ENCODE data around the gene PRKCH. TPM values are rescaled to one million over a fixed set of nuclear protein-coding genes. Genes with fewer than 3 reads are reported as not detected.

PRKCH gene
- polyA plus RNA-seq, 3 donors from 2014 or later, result 231 to 451 (median 335) TPM

GRCh38 chr14:61332658-61333029, 11.3 kb downstream of the PRKCH start:
- H3K36me3 Mint-ChIP-seq, result peaks cover 3 to 16% (median 16%) of the 10 kb centered on the region in 3 donors
- H3K27me3 Mint-ChIP-seq (ENCODE audit: low read depth in 3 of 3), result peaks cover 0 to 33% (median 23%) of the 10 kb centered on the region in 3 donors
- H3K9me3 Mint-ChIP-seq, result no peaks in the 10 kb centered on the region
- H3K4me1 Mint-ChIP-seq, result peaks cover 92 to 100% of the 10 kb centered on the region in 2 donors
- DNase-seq, result peak in 1 of 3 donors; percentile 39
- H3K4me3 Mint-ChIP-seq, result peak overlapping the region; percentile 73 to 90 (median 86)
- peak overlapping the region; percentile 94 to 99 (median 97) for H3K27ac Mint-ChIP-seq

GRCh38 chr14:61333087-61333486, 11.7 kb downstream of the PRKCH start:
- Mint-ChIP-seq H3K4me1 (peaks cover 94 to 100% of the 10 kb centered on the region in 2 donors), H3K27me3 (ENCODE audit: low read depth in 3 of 3) (peaks cover 0 to 36% (median 23%) of the 10 kb centered on the region in 3 donors), H3K36me3 (peaks cover 3 to 19% (median 16%) of the 10 kb centered on the region in 3 donors), H3K9me3 (no peaks in the 10 kb centered on the region), H3K27ac (peak overlapping the region; percentile 94 to 99 (median 97)), H3K4me3 (peak overlapping the region; percentile 73 to 90 (median 86))
- no peak for DNase-seq

GRCh38 chr14:61334197-61334701, 12.9 kb downstream of the PRKCH start:
- H3K27ac Mint-ChIP-seq, result peak overlapping the region; percentile 94 to 99 (median 97)
- H3K9me3 Mint-ChIP-seq, result no peaks in the 10 kb centered on the region
- H3K4me3 Mint-ChIP-seq, result peak overlapping the region; percentile 73 to 90 (median 86)
- peaks cover 94 to 100% of the 10 kb centered on the region in 2 donors for H3K4me1 Mint-ChIP-seq
- peaks cover 0 to 15% (median 11%) of the 10 kb centered on the region in 3 donors for H3K36me3 Mint-ChIP-seq
- peaks cover 0 to 29% (median 15%) of the 10 kb centered on the region in 3 donors for H3K27me3 Mint-ChIP-seq (ENCODE audit: low read depth in 3 of 3)
- DNase-seq, result no peak

- Mint-ChIP-seq H3K4me1 (peaks cover 92 to 94% of the 10 kb centered on the region in 2 donors), H3K9me3 (no peaks in the 10 kb centered on the region), H3K36me3 (peaks cover 0 to 9% (median 7%) of the 10 kb centered on the region in 3 donors), H3K27ac (peak overlapping the region; percentile 94 to 98 (median 97)), H3K27me3 (ENCODE audit: low read depth in 3 of 3) (peaks cover 0 to 24% (median 17%) of the 10 kb centered on the region in 3 donors), H3K4me3 (peak overlapping the region; percentile 77 to 91 (median 84))
- DNase-seq, result no peak
Measured at GRCh38 chr14:61335049-61335448, 13.7 kb downstream of the PRKCH start.

GRCh38 chr14:61335671-61336275, 14.4 kb downstream of the PRKCH start:
- H3K27ac Mint-ChIP-seq, result peak overlapping the region; percentile 94 to 98 (median 97)
- H3K4me1 Mint-ChIP-seq, result peaks cover 87 to 92% of the 10 kb centered on the region in 2 donors
- peaks cover 0 to 14% (median 9%) of the 10 kb centered on the region in 3 donors for H3K36me3 Mint-ChIP-seq
- H3K27me3 Mint-ChIP-seq (ENCODE audit: low read depth in 3 of 3), result peaks cover 0 to 19% (median 19%) of the 10 kb centered on the region in 3 donors
- H3K9me3 Mint-ChIP-seq, result no peaks in the 10 kb centered on the region
- peak overlapping the region; percentile 77 to 91 (median 84) for H3K4me3 Mint-ChIP-seq
- DNase-seq, result peak; percentile 50 to 70 (median 61)

GRCh38 chr14:61337893-61338292, 16.5 kb downstream of the PRKCH start:
- peak overlapping the region; percentile 77 to 91 (median 86) for H3K4me3 Mint-ChIP-seq
- no peaks in the 10 kb centered on the region for H3K9me3 Mint-ChIP-seq
- DNase-seq, result peak; percentile 63 to 76 (median 74)
- H3K4me1 Mint-ChIP-seq, result peaks cover 66 to 94% of the 10 kb centered on the region in 2 donors
- peak overlapping the region; percentile 92 to 98 (median 97) for H3K27ac Mint-ChIP-seq
- H3K27me3 Mint-ChIP-seq (ENCODE audit: low read depth in 3 of 3), result peaks cover 0 to 34% (median 29%) of the 10 kb centered on the region in 3 donors
- peaks cover 0 to 19% (median 11%) of the 10 kb centered on the region in 3 donors for H3K36me3 Mint-ChIP-seq

GRCh38 chr14:61338457-61338856, 17.1 kb downstream of the PRKCH start:
- Mint-ChIP-seq H3K36me3 (peaks cover 0 to 19% (median 11%) of the 10 kb centered on the region in 3 donors), H3K27ac (peak overlapping the region; percentile 92 to 98 (median 97)), H3K9me3 (no peaks in the 10 kb centered on the region), H3K4me3 (peak overlapping the region; percentile 77 to 91 (median 86)), H3K4me1 (peaks cover 60 to 94% of the 10 kb centered on the region in 2 donors), H3K27me3 (ENCODE audit: low read depth in 3 of 3) (peaks cover 0 to 35% (median 31%) of the 10 kb centered on the region in 3 donors)
- DNase-seq, result no peak

- Mint-ChIP-seq H3K36me3 (peaks cover 0 to 16% (median 11%) of the 10 kb centered on the region in 3 donors), H3K9me3 (no peaks in the 10 kb centered on the region), H3K4me1 (peaks cover 29 to 97% of the 10 kb centered on the region in 2 donors), H3K27ac (peak overlapping the region; percentile 89 to 98 (median 96)), H3K4me3 (peak overlapping the region; percentile 77 to 83 (median 80)), H3K27me3 (ENCODE audit: low read depth in 3 of 3) (peaks cover 0 to 29% (median 23%) of the 10 kb centered on the region in 3 donors)
- DNase-seq, result no peak
Measured at GRCh38 chr14:61341275-61342206, 20.2 kb downstream of the PRKCH start.

- Mint-ChIP-seq H3K36me3 (peaks cover 0 to 16% (median 11%) of the 10 kb centered on the region in 3 donors), H3K27ac (peak overlapping the region; percentile 89 to 98 (median 96)), H3K27me3 (ENCODE audit: low read depth in 3 of 3) (peaks cover 0 to 28% (median 23%) of the 10 kb centered on the region in 3 donors), H3K9me3 (no peaks in the 10 kb centered on the region), H3K4me1 (peaks cover 20 to 98% of the 10 kb centered on the region in 2 donors), H3K4me3 (peak overlapping the region; percentile 77 to 83 (median 80))
- peak; percentile 91 to 93 (median 92) for DNase-seq
Measured at GRCh38 chr14:61342486-61342885, 21.1 kb downstream of the PRKCH start.

GRCh38 chr14:61342932-61343331, 21.6 kb downstream of the PRKCH start:
- Mint-ChIP-seq H3K4me1 (peaks cover 15 to 98% of the 10 kb centered on the region in 2 donors), H3K36me3 (peaks cover 0 to 16% (median 7%) of the 10 kb centered on the region in 3 donors), H3K9me3 (no peaks in the 10 kb centered on the region), H3K4me3 (peak overlapping the region; percentile 77 to 83 (median 80)), H3K27ac (peak overlapping the region; percentile 89 to 98 (median 96)), H3K27me3 (ENCODE audit: low read depth in 3 of 3) (peaks cover 0 to 24% (median 23%) of the 10 kb centered on the region in 3 donors)
- DNase-seq, result no peak

- Mint-ChIP-seq H3K27me3 (ENCODE audit: low read depth in 3 of 3) (peaks cover 0 to 29% (median 23%) of the 10 kb centered on the region in 3 donors), H3K4me3 (peak overlapping the region; percentile 77 to 83 (median 80)), H3K27ac (peak overlapping the region; percentile 89 to 98 (median 96)), H3K4me1 (peaks cover 10 to 98% of the 10 kb centered on the region in 2 donors), H3K36me3 (peaks cover 0 to 19% (median 6%) of the 10 kb centered on the region in 3 donors), H3K9me3 (no peaks in the 10 kb centered on the region)
- DNase-seq, result no peak
Measured at GRCh38 chr14:61343471-61343870, 22.1 kb downstream of the PRKCH start.

- Mint-ChIP-seq H3K27ac (peak overlapping the region; percentile 89 to 98 (median 96)), H3K27me3 (ENCODE audit: low read depth in 3 of 3) (peaks cover 0 to 33% (median 23%) of the 10 kb centered on the region in 3 donors), H3K36me3 (peaks cover 0 to 19% (median 6%) of the 10 kb centered on the region in 3 donors), H3K4me1 (peaks cover 4 to 98% of the 10 kb centered on the region in 2 donors), H3K9me3 (no peaks in the 10 kb centered on the region), H3K4me3 (peak overlapping the region; percentile 71 to 83 (median 78))
- DNase-seq, result peak in 1 of 3 donors; percentile 40
Measured at GRCh38 chr14:61343991-61344405, 22.6 kb downstream of the PRKCH start.

All from immature natural killer cell (primary cell).